ENCODE data around the gene RGS9.
A peak's percentile ranks its signal among the peaks of the same experiment; 100 is the strongest.

The RGS9 gene

DNA sequence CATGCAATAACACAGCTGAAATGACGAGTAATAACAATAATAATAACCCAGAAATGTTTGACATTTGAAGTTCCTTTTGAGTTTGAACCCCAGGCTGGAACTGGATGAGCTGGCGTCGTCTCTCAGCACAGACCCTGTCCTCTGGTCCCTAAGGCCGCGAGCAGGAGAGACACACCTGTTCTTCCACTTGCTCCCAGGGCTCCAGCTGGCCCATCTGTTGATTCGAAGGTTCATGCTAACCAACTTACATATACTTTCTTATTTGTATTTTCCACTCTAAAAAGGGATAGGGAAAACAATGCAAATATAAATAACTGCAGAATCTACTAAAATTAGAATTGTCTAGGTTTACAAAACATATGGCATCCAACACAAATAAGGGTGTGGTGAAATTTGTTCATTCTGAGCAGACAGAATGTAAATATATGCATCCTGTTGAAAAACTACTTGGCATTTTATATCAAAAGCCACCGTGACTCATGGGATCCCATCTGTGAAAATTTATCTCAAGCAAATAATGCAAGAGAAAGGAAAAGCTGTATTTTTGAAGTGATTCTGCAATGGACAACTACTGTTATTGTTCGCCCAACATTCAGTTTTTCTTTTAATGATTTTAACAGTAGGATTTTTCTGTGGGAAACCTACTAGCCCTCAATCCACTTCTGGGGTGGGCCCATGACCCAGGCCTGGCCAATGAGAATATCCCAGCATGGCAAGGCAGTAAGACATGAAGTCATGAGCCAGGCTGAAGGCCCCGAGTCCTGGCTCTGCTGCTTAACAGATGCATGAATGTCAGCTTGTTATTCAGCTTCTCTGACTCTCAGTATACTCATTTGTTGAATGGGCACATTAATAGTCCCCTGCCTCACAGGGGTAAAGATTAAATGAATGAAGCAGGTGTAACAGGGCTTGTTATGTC is 13.2 kb upstream of the RGS9 start:
- Mint-ChIP-seq H3K4me3 (peak overlapping the region; percentile 86), H3K27me3 (ENCODE audit: low read depth) (peaks cover 32% of the 10 kb centered on the region), H3K27ac (peak overlapping the region; percentile 88), H3K4me1 (ENCODE audit: low read depth) (peaks cover 21% of the 10 kb centered on the region), H3K9me3 (no peaks in the 10 kb centered on the region), H3K36me3 (ENCODE audit: low read depth) (no peaks in the 10 kb centered on the region)

DNA sequence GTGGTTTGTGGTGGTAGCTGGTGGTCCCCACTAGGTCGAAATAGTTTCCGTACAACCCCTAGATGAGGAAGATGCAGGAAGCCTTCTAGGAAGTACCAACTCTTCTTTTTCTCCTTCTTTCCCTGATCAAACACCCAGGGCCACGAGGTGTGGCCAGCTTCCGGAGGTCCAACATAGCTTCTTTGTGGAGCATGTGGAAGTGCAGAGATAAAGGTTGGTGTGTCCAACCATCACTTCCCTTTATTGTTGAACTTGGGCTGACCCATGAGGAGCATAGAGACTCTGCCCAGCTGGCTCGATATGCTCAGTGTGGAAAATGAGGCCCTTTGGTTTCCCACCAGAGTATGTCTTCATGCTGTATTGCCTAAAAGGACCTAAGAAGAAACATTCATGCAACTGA is 6.3 kb upstream of the RGS9 start:
- no peak overlapping the region for H3K27ac Mint-ChIP-seq
- H3K9me3 Mint-ChIP-seq, result no peaks in the 10 kb centered on the region
- no peak overlapping the region for H3K4me3 Mint-ChIP-seq
- peaks cover 6% of the 10 kb centered on the region for H3K4me1 Mint-ChIP-seq (ENCODE audit: low read depth)
- peaks cover 34% of the 10 kb centered on the region for H3K27me3 Mint-ChIP-seq (ENCODE audit: low read depth)
- no peaks in the 10 kb centered on the region for H3K36me3 Mint-ChIP-seq (ENCODE audit: low read depth)

DNA sequence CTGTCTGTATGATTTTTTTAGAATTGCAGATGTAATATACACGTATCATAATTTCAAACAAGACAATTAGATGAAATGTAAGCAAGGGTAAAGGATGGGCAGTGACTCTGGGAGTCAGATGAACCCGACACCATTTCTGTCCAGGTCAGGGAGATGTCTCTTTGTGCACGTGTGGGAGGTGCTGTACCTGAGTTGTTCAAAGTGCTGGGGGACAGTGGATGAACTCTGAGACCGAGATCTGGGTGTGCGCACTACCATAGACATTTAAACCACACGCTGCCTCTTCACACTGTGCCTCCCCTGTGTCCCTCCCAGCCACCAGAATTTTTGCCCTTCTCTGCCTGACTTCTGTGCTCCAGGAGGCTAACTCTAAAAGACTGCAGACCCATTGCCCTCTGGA is 5.9 kb upstream of the RGS9 start:
- H3K27me3 Mint-ChIP-seq (ENCODE audit: low read depth), result peaks cover 34% of the 10 kb centered on the region
- no peak overlapping the region for H3K4me3 Mint-ChIP-seq
- H3K36me3 Mint-ChIP-seq (ENCODE audit: low read depth), result no peaks in the 10 kb centered on the region
- H3K27ac Mint-ChIP-seq, result no peak overlapping the region
- H3K9me3 Mint-ChIP-seq, result no peaks in the 10 kb centered on the region
- peaks cover 6% of the 10 kb centered on the region for H3K4me1 Mint-ChIP-seq (ENCODE audit: low read depth)

DNA sequence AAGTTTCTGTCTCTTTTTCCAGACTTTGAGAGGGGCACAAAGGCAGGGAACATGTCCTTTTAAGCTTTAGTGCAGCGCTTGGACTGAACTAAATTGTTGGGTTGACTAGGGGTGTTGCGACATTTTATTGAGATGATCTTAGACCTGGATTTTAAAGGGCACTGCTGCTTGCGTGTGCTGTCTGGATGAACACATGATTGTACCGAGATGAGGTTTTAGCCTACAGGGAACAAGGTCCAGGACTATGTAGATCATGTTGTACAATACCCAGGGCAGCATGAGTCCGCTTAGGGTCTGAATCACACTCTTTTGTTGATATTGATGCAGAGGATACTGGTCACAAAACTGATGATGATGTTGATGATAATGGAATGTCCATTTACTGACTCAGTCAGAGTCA is 5.2 kb upstream of the RGS9 start:
- Mint-ChIP-seq H3K4me3 (no peak overlapping the region), H3K27me3 (ENCODE audit: low read depth) (peaks cover 38% of the 10 kb centered on the region), H3K4me1 (ENCODE audit: low read depth) (peaks cover 10% of the 10 kb centered on the region), H3K36me3 (ENCODE audit: low read depth) (peaks cover 1% of the 10 kb centered on the region), H3K9me3 (no peaks in the 10 kb centered on the region), H3K27ac (no peak overlapping the region)

DNA sequence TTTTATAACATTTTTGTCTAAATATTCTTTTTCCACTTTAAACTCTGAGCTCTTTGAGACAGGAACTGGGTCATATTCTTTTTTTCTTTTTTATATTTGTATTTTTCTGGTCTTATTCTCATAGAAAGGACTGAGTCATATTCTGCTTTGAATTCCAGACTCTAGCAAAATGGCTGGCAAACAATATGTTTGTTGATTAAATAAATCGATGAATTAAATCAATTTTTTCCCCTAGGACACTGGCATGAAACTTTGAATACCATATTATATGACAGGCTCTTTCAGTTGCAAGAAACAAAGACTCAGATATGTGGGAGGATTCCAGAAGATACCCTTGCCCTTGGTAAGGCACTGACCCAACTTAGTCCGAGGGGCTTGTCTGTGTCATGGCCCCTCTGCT is 3.1 kb upstream of the RGS9 start:
- peaks cover 1% of the 10 kb centered on the region for H3K36me3 Mint-ChIP-seq (ENCODE audit: low read depth)
- no peak overlapping the region for H3K4me3 Mint-ChIP-seq
- H3K4me1 Mint-ChIP-seq (ENCODE audit: low read depth), result peaks cover 22% of the 10 kb centered on the region
- H3K27ac Mint-ChIP-seq, result no peak overlapping the region
- no peaks in the 10 kb centered on the region for H3K9me3 Mint-ChIP-seq
- H3K27me3 Mint-ChIP-seq (ENCODE audit: low read depth), result peaks cover 32% of the 10 kb centered on the region

DNA sequence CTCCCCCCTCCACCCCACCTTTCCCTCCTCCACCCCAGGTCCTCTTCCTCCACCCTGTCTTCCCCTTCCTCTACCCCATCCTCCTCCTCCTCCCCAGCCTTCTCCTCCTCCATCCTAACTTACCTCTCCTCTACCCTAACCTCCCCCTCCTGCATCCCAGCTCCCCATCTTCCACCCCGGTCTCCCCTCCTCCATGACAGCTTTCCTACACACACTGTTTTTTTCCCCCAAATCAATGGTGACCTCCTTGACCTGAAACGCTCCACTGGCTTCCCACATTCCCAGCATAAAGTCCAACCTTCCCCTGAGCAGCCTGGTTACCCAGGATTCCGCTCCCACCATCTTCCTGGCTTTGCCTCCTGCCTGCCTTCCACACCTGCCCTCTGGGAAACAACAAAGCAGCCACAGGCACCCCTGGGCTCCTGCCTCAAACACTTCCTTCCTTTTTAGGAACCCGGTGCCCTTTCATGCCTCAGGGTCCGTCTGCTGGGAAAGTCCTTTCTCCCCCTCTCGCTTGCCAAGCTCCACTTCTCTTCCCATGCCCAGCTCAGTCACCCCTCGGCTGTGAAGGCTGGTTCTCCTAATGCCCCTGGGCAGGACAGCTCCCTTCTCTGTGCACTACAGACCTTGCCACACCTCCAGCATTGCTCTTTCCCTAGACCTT is 2.1 kb downstream of the RGS9 start:
- Mint-ChIP-seq H3K27ac (peak overlapping the region; percentile 14), H3K27me3 (ENCODE audit: low read depth) (peaks cover 29% of the 10 kb centered on the region), H3K36me3 (ENCODE audit: low read depth) (peaks cover 1% of the 10 kb centered on the region), H3K9me3 (no peaks in the 10 kb centered on the region), H3K4me1 (ENCODE audit: low read depth) (peaks cover 31% of the 10 kb centered on the region), H3K4me3 (peak overlapping the region; percentile 55)

DNA sequence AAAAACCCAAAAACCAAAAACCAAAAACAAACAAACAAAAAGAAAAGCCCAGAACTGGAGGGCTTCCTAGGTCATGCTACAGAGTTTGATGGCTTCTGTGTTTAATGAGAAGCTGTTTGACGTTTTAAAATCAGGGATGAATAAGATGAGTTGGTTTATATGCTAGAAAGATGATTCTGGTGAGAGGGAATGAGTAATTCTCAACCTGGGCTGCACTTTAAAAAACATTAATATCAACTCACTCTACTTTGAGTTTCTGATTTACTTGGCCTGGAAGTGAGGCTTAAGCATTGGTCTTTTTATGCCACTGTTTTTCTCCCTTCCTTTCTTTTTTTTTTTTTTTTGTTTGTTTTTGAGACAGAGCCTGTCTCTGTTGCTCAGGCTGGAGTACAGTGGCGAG is 5.1 kb downstream of the RGS9 start:
- peaks cover 29% of the 10 kb centered on the region for H3K27me3 Mint-ChIP-seq (ENCODE audit: low read depth)
- peaks cover 24% of the 10 kb centered on the region for H3K4me1 Mint-ChIP-seq (ENCODE audit: low read depth)
- no peak overlapping the region for H3K27ac Mint-ChIP-seq
- H3K4me3 Mint-ChIP-seq, result no peak overlapping the region
- H3K36me3 Mint-ChIP-seq (ENCODE audit: low read depth), result no peaks in the 10 kb centered on the region
- no peaks in the 10 kb centered on the region for H3K9me3 Mint-ChIP-seq

DNA sequence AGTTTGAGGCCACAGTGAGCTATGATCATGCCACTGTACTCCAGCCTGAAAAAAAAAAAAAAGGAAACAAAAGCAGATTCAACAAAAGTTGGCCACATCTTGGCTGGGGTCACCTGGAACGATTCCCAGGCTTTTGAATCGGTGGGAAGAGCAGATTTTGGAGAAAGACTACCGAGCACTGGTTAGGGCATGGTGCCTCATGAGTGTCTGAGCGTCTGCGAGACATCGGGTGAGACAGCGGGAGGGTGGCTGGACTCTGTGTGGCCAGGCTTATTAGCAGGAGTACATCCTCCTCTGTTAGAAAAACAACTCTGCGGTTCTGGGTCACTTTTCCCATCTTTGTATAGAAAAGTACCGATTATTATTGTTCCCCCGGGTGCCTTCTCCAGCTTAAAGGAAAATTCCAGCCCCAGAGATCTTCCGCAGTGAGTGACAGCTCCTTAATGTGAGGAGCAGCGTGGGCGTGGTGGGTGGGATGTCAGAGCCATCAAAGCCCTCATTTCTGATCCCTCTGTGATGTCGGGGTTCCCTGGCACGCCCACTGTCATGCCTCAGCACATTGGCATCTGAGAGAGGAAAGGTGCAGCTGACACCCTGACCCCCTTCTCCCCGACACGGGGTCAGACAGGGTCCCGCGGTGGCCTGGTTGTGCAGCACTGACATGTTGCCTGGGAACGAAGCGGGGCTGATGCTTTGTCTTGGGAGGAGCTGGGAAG is 6.9 kb downstream of the RGS9 start:
- Mint-ChIP-seq H3K4me1 (ENCODE audit: low read depth) (peaks cover 12% of the 10 kb centered on the region), H3K9me3 (no peaks in the 10 kb centered on the region), H3K27me3 (ENCODE audit: low read depth) (peaks cover 15% of the 10 kb centered on the region), H3K4me3 (no peak overlapping the region), H3K27ac (no peak overlapping the region), H3K36me3 (ENCODE audit: low read depth) (no peaks in the 10 kb centered on the region)

DNA sequence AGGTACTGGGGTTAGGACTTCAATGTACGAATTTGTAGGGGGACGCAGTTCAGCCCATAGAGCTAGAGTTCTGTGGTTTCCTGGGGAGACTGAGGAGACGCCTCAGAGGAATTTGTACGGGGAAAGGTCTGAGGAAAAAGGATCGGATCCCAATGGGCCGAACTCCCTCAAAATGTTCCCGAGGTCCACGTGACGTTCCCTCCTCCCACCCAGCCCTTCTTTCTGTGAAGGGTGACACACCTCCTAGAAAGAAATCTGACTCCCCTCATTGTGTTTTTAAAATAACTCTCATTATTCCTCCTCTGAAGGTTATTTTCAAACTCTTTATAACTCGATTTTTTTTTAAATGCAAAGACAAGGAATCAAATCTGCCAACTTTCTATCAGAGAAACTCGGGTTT is 8.6 kb downstream of the RGS9 start:
- Mint-ChIP-seq H3K27me3 (ENCODE audit: low read depth) (peaks cover 16% of the 10 kb centered on the region), H3K27ac (no peak overlapping the region), H3K36me3 (ENCODE audit: low read depth) (no peaks in the 10 kb centered on the region), H3K9me3 (no peaks in the 10 kb centered on the region), H3K4me1 (ENCODE audit: low read depth) (peaks cover 7% of the 10 kb centered on the region), H3K4me3 (no peak overlapping the region)

DNA sequence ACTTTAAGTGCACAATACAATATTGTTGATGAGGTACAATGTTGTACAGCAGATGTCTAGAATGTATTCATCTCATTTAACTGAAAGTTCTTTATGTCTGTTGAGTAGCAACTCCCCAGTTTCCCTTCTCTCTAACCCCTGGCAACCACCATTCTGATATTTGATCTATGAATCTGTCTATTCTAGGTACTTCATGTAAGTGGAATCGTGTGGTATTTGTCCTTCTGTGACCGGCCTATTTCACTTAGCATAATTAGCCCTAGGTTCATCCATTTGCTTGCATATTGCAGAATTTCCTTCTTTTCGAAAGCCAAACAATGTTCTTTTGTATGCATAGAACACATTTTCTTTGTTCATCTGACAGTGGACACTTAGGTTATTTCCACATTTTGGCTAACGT is 10.8 kb downstream of the RGS9 start:
- H3K27ac Mint-ChIP-seq, result no peak overlapping the region
- H3K36me3 Mint-ChIP-seq (ENCODE audit: low read depth), result no peaks in the 10 kb centered on the region
- no peaks in the 10 kb centered on the region for H3K9me3 Mint-ChIP-seq
- peaks cover under 1% of the 10 kb centered on the region for H3K4me1 Mint-ChIP-seq (ENCODE audit: low read depth)
- H3K4me3 Mint-ChIP-seq, result no peak overlapping the region
- H3K27me3 Mint-ChIP-seq (ENCODE audit: low read depth), result peaks cover 22% of the 10 kb centered on the region

DNA sequence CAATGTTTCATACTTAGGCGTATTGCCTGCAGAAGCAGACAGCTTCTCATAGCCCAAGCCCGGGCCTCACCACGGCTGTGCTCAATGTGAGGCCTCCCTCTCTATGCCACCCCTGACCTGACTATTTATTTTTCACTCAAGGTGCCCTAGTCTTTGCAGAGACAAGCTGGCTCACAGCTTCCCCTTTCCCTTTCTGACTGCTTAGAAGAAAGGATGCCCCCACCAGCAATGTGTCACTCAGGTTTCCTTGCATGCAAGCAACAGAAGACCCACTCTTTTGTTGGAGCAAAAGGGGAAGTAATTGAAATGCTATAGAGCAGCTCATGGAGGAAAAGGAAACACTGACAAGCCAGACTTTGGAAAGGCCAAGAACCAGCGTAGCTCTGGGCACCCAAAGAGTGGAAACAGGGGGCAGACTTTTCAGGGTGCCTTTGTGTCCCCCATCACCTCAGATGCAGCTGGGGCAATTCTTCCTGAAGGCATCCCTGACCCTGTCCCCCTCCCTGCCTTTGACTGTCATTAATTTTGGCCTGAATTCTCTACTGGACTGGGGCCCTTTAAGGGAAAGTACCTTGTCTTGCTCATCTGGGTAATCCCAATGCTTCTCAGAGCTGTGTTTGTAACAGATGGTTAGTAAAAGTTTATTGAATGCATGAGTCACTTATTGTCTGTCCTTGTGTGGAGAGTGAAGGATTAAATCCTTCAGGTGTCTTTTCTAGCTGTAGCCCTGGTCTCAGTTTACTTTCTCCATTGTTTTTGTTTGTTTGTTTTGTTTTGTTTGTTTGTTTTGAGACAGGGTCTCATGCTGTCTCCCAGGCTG is 17.8 kb downstream of the RGS9 start:
- no peaks in the 10 kb centered on the region for H3K9me3 Mint-ChIP-seq
- no peak overlapping the region for H3K27ac Mint-ChIP-seq
- H3K36me3 Mint-ChIP-seq (ENCODE audit: low read depth), result peaks cover 5% of the 10 kb centered on the region
- H3K4me1 Mint-ChIP-seq (ENCODE audit: low read depth), result peaks cover 7% of the 10 kb centered on the region
- no peak overlapping the region for H3K4me3 Mint-ChIP-seq
- peaks cover 9% of the 10 kb centered on the region for H3K27me3 Mint-ChIP-seq (ENCODE audit: low read depth)

DNA sequence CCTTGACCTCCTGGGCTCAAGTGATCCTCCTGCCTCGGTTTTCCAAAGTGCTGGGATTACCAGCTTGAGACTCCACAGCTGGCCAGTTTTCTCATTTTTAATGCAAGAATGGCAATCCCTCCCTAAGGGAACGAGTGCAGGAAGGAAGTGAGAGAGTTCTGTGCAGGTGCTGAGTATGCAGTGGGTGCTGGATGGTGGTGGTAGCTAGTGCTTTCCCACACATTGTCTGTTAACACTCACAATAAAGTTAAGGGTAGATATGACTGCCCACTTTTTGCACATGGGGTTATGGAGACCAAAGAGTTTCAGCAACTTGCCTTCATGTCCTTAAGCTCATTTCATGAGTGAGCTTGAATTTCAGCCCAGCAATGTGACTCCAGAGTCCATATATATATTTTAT is 18.5 kb downstream of the RGS9 start:
- Mint-ChIP-seq H3K27me3 (ENCODE audit: low read depth) (peaks cover 7% of the 10 kb centered on the region), H3K36me3 (ENCODE audit: low read depth) (peaks cover 5% of the 10 kb centered on the region), H3K4me1 (ENCODE audit: low read depth) (peaks cover 7% of the 10 kb centered on the region), H3K9me3 (no peaks in the 10 kb centered on the region), H3K27ac (peak overlapping the region; percentile 29), H3K4me3 (no peak overlapping the region)

DNA sequence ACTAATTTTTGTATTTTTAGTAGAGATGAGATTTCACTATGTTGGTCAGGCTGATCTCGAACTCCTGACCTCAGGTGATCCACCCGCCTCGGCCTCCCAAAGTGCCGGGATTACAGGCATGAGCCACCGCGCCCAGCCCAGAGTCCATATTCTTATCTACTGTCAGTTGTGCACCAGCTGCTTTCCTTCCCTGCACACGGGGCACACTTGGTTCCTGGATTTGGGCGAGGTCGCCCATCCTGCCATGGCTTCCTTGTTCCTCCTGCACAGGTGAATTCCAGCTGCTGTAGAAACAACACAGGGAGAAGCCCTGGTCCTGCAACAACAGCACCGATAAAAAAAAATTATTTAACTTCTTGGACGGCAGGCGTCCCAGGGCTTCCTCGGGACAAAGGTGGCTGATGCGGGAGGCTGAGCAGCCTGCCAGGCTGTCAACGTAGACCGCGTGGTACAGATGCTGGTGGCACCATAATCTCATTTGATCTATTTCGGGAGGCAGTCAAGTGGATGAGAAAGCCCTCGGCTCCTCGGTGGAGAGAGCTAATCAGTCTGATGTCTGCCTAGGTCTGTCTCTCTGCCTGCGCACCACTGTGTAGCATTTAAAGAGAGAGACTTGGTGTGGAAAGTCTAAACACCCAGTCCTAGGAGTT is 19.1 kb downstream of the RGS9 start:
- H3K27ac Mint-ChIP-seq, result no peak overlapping the region
- H3K27me3 Mint-ChIP-seq (ENCODE audit: low read depth), result peaks cover 6% of the 10 kb centered on the region
- H3K4me3 Mint-ChIP-seq, result no peak overlapping the region
- peaks cover 5% of the 10 kb centered on the region for H3K36me3 Mint-ChIP-seq (ENCODE audit: low read depth)
- H3K4me1 Mint-ChIP-seq (ENCODE audit: low read depth), result peaks cover 7% of the 10 kb centered on the region
- no peaks in the 10 kb centered on the region for H3K9me3 Mint-ChIP-seq
